IMR-90 (cell line): ENCODE measurements around the gene MAPKAP1. TPM values are rescaled to one million over a fixed set of nuclear protein-coding genes. Genes with fewer than 3 reads are reported as not detected.

ENCODE experiments used
- ATAC-seq: fragments of 200-7000 bp; cut with Tn5 transposase; 2 replicates; pipeline ENCODE4 v1.9.1; 2020; ENCODE audit warnings: low read depth, mild to moderate bottlenecking, moderate library complexity
- BruUV-seq: library from RNA; stranded (reverse); fragments of 400-500 nt; replicated peaks from 2 replicates; lab custom pipeline; 2021; lab: Mats Ljungman, UMichigan
- CTCF ChIA-PET: fragments of 300-600 bp; formaldehyde crosslinking; extraction: SDS; loops from one replicate; lab custom pipeline; 2021; ENCODE audit warnings: antibody characterized with exemption; lab: Yijun Ruan, JAX
- POLR2A ChIA-PET: fragments of 300-600 bp; sonication (Branson Sonifier 250); formaldehyde crosslinking; loops from one replicate; lab custom pipeline; 2022; ENCODE audit warnings: antibody characterized with exemption; ENCODE audit not compliant: unreplicated experiment; lab: Charles Lee
- DNase-seq: peaks from one replicate; pipeline ENCODE4 v3.0.0; 2013
- H2AFZ ChIP-seq: replicated peaks from 2 replicates; pipeline ENCODE3; 2013; ENCODE audit warnings: low read length, mild to moderate bottlenecking; ENCODE audit not compliant: poor library complexity
- H2AK5ac ChIP-seq: 2 replicates; pipeline ENCODE4 v1.6.1; 2013; ENCODE audit warnings: low read depth, low read length, inconsistent platforms
- H2AK9ac ChIP-seq: replicated peaks from 2 replicates; pipeline ENCODE3; 2013; ENCODE audit warnings: mild to moderate bottlenecking, low read depth, low read length, moderate library complexity; ENCODE audit not compliant: poor library complexity
- H2BK120ac ChIP-seq: 2 replicates; pipeline ENCODE4 v1.6.1; 2013; ENCODE audit warnings: low read depth, low read length, inconsistent platforms
- H2BK15ac ChIP-seq: 3 replicates; pipeline ENCODE4 v1.6.1; 2013; ENCODE audit warnings: low read depth, low read length, inconsistent platforms
- H2BK20ac ChIP-seq: 2 replicates; pipeline ENCODE4 v1.6.1; 2013; ENCODE audit warnings: low read depth, mild to moderate bottlenecking, inconsistent platforms, low read length, moderate library complexity
- H2BK5ac ChIP-seq: 2 replicates; pipeline ENCODE4 v1.6.1; 2013; ENCODE audit warnings: mild to moderate bottlenecking, low read depth, low read length, inconsistent platforms; ENCODE audit not compliant: poor library complexity, severe bottlenecking
- H3K14ac ChIP-seq: replicated peaks from 2 replicates; pipeline ENCODE4 v1.6.1; 2013; ENCODE audit warnings: low read depth, low read length, inconsistent platforms
- H3K18ac ChIP-seq: 2 replicates; pipeline ENCODE4 v1.6.1; 2013; ENCODE audit warnings: low read depth, low read length, control low read depth
- H3K23ac ChIP-seq: 2 replicates; pipeline ENCODE4 v1.6.1; 2013; ENCODE audit warnings: low read depth, low read length, inconsistent platforms
- H3K27ac ChIP-seq: 2 replicates; pipeline ENCODE4 v1.5.1; 2013; ENCODE audit warnings: mild to moderate bottlenecking, control low read depth, low read length; ENCODE audit not compliant: insufficient read depth
- H3K27me3 ChIP-seq: 2 replicates; pipeline ENCODE4 v1.6.1; 2013; ENCODE audit warnings: low read length; ENCODE audit not compliant: control insufficient read depth, insufficient read depth
- H3K36me3 ChIP-seq: 2 replicates; pipeline ENCODE4 v1.6.1; 2013; ENCODE audit warnings: low read length, mixed read lengths; ENCODE audit not compliant: control insufficient read depth, insufficient read depth
- H3K4ac ChIP-seq: 2 replicates; pipeline ENCODE4 v1.6.1; 2013; ENCODE audit warnings: low read depth, low read length, inconsistent platforms
- H3K4me1 ChIP-seq: 2 replicates; pipeline ENCODE4 v1.6.1; 2013; ENCODE audit warnings: low read length, mixed read lengths; ENCODE audit not compliant: control insufficient read depth, insufficient read depth
- H3K4me2 ChIP-seq: 2 replicates; pipeline ENCODE4 v1.6.1; 2013; ENCODE audit warnings: low read depth, mild to moderate bottlenecking, control low read depth, low read length, moderate library complexity
- H3K4me3 ChIP-seq: 2 replicates; pipeline ENCODE4 v1.5.1; 2013; ENCODE audit warnings: low read depth, mild to moderate bottlenecking, control low read depth, low read length, moderate library complexity; ENCODE audit not compliant: insufficient read depth
- H3K56ac ChIP-seq: 2 replicates; pipeline ENCODE4 v1.6.1; 2013; ENCODE audit warnings: low read length, inconsistent platforms; ENCODE audit not compliant: insufficient read depth; ENCODE audit errors: extremely low read depth
- H3K79me1 ChIP-seq, 2 experiments: 2 replicates each; pipeline ENCODE4 v1.6.1; 2013; ENCODE audit warnings: low read length in 2 of 2, inconsistent platforms in 1 of 2, low read depth in 1 of 2
- H3K9ac ChIP-seq: 2 replicates; pipeline ENCODE4 v1.6.1; 2013; ENCODE audit warnings: low read depth, low read length, control low read depth
- H3K9me1 ChIP-seq: 2 replicates; pipeline ENCODE4 v1.6.1; 2013; ENCODE audit warnings: low read length, inconsistent platforms; ENCODE audit not compliant: insufficient read depth
- H3K9me3 ChIP-seq: 2 replicates; pipeline ENCODE4 v1.6.1; 2013; ENCODE audit warnings: low read length; ENCODE audit not compliant: control insufficient read depth, insufficient read depth
- H4K20me1 ChIP-seq: 2 replicates; pipeline ENCODE4 v1.6.1; 2013; ENCODE audit warnings: low read length, inconsistent platforms; ENCODE audit not compliant: insufficient read depth
- H4K5ac ChIP-seq: 2 replicates; pipeline ENCODE4 v1.6.1; 2013; ENCODE audit warnings: mild to moderate bottlenecking, low read depth, low read length, control low read depth
- H4K8ac ChIP-seq, 2 experiments: 2 replicates each; pipeline ENCODE4 v1.6.1; 2013; ENCODE audit warnings: low read depth in 2 of 2, low read length in 2 of 2, control low read depth in 1 of 2, inconsistent platforms in 1 of 2
- H4K91ac ChIP-seq: 2 replicates; pipeline ENCODE4 v1.6.1; 2013; ENCODE audit warnings: low read depth, low read length, inconsistent platforms; ENCODE audit not compliant: insufficient read depth
- CEBPB ChIP-seq: IDR thresholded peaks from 2 replicates; pipeline ENCODE4 v1.6.1; 2012; ENCODE audit warnings: low read depth, low read length, improper control_type of control experiment
- ELK1 ChIP-seq: fragments of 150-350 bp; IDR thresholded peaks from 2 replicates; pipeline ENCODE4 v1.6.1; 2016; ENCODE audit warnings: low read depth, mild to moderate bottlenecking, low read length, moderate library complexity, borderline replicate concordance
- FOS ChIP-seq: fragments of 150-350 bp; IDR thresholded peaks from 2 replicates; pipeline ENCODE4 v1.6.1; 2016; ENCODE audit warnings: low read depth, low read length
- MAFK ChIP-seq: IDR thresholded peaks from 2 replicates; pipeline ENCODE4 v1.6.1; 2012; ENCODE audit warnings: low read depth, low read length, improper control_type of control experiment
- NFE2L2 ChIP-seq: fragments of 150-350 bp; IDR thresholded peaks from 2 replicates; pipeline ENCODE4 v1.6.1; 2016; ENCODE audit warnings: low read depth, mild to moderate bottlenecking, low read length
- RAD21 ChIP-seq: IDR thresholded peaks from 2 replicates; pipeline ENCODE4 v1.6.1; 2012; ENCODE audit warnings: low read length, improper control_type of control experiment
- RCOR1 ChIP-seq: IDR thresholded peaks from 2 replicates; pipeline ENCODE4 v1.6.1; 2012; ENCODE audit warnings: mild to moderate bottlenecking, low read length, improper control_type of control experiment; ENCODE audit not compliant: insufficient replicate concordance
- SMC3 ChIP-seq: fragments of 150-350 bp; IDR thresholded peaks from 2 replicates; pipeline ENCODE4 v1.6.1; 2016; ENCODE audit warnings: low read depth, mild to moderate bottlenecking, antibody characterized with exemption, low read length, moderate library complexity
- WGBS, 2 experiments: methylation state at CpG; one replicate each; pipeline versions ENCODE4 v1.1.5 to v1.1.7; 2013; ENCODE audit warnings: missing lambda C conversion rate in 2 of 2; ENCODE audit not compliant: insufficient read length in 1 of 2; ENCODE audit errors: extremely low coverage in 2 of 2; 5-methylcytosine and 5-hydroxymethylcytosine counted together
- dilution Hi-C: fragments of 300-500 bp; cut with HindIII; formaldehyde crosslinking; loops from one replicate; pipeline ENCODE4 v1.14.3; 2018; ENCODE audit warnings: low sequenced_read_pairs; ENCODE audit not compliant: unreplicated experiment
- in situ Hi-C: fragments of 300-500 bp; cut with MboI; formaldehyde crosslinking; loops from 3 replicates; pipeline ENCODE4 v1.14.3; 2019; ENCODE audit warnings: low sequenced_read_pairs, inconsistent platforms, mixed read lengths
- intact Hi-C: fragments of 100-400 bp; cut with micrococcal nuclease; formaldehyde crosslinking; loops from 2 replicates; pipeline ENCODE4 v1.10.0; 2022
- polyA plus RNA-seq, 3 experiments: library from polyadenylated mRNA; depleted of rRNA; stranded (reverse); fragments of >200 nt; gene quantifications; 2 replicates each; pipeline ENCODE4 v1.2.3, GENCODE V29; 2012; ENCODE audit warnings: low replicate concordance in 1 of 3
- total RNA-seq: library from RNA; depleted of rRNA; stranded (reverse); fragments of >200 nt; gene quantifications from 2 replicates; pipeline ENCODE4 v1.2.3, GENCODE V29; 2012

Gene MAPKAP1
- total and polyA plus RNA-seq, 2 of the 4 experiments (the other 2 are of a cell fraction), result 87.2 to 158 TPM

GRCh38 chr9:125634040-125634717, 72.8 kb downstream of the MAPKAP1 start:
- Histone ChIP-seq H3K4me1 (peaks cover 9% of the 10 kb centered on the region), H2AFZ (no peak overlapping the region), H3K23ac (no peak overlapping the region), H3K27me3 (no peaks in the 10 kb centered on the region), H2AK5ac (no peak overlapping the region), H3K4ac (no peak overlapping the region), H4K8ac (no peak overlapping the region), H3K27ac (no peak overlapping the region), H4K5ac (no peak overlapping the region), H3K14ac (no peak overlapping the region), H2BK15ac (no peak overlapping the region), H3K9ac (no peak overlapping the region), H3K4me2 (no peak overlapping the region), H3K9me3 (no peaks in the 10 kb centered on the region), H2BK120ac (no peak overlapping the region), H2BK5ac (no peak overlapping the region), H3K56ac (no peak overlapping the region), H3K79me1 (peaks cover 48 to 75% of the 10 kb centered on the region in 2 experiments), H2AK9ac (no peak overlapping the region), H4K91ac (no peak overlapping the region), H4K20me1 (peaks cover 69% of the 10 kb centered on the region), H2BK20ac (no peak overlapping the region), H3K18ac (no peak overlapping the region), H3K4me3 (no peak overlapping the region), H3K9me1 (peaks cover 24% of the 10 kb centered on the region), H3K36me3 (no peaks in the 10 kb centered on the region)
- no peak for ATAC-seq
- ChIA-PET CTCF (interaction anchor here (1.0 kb wide), 1 partner anchor 226 kb away, joined by 3 read pairs; no protein-coding TSS in a partner anchor), POLR2A (no interaction called here)
- dilution Hi-C loops, result no loop called here
- in situ Hi-C loops, result loop anchor here (10.0 kb wide), 1 partner anchor 229 kb away; no protein-coding TSS in a partner anchor
- TF ChIP-seq ELK1 (no peak), NFE2L2 (no peak), SMC3 (no peak), CEBPB (0 out of 2 replicates have a peak, but pooled peaks have one; percentile 37), FOS (0 out of 2 replicates have a peak, but pooled peaks have one; percentile 14), RCOR1 (no peak), RAD21 (no peak), MAFK (0 out of 2 replicates have a peak, but pooled peaks have one; percentile 24)
- intact Hi-C loops, result loop anchor here (10.0 kb wide), 1 partner anchor 159 kb away; no protein-coding TSS in a partner anchor
- no CpG with 5 or more reads among the region's 5 CpGs for WGBS, 2 experiments
- no TSS peak for BruUV-seq
- DNase-seq, result peak; percentile 40
